Measurements from ENCODE around the gene MDM4.

The MDM4 gene

DNA sequence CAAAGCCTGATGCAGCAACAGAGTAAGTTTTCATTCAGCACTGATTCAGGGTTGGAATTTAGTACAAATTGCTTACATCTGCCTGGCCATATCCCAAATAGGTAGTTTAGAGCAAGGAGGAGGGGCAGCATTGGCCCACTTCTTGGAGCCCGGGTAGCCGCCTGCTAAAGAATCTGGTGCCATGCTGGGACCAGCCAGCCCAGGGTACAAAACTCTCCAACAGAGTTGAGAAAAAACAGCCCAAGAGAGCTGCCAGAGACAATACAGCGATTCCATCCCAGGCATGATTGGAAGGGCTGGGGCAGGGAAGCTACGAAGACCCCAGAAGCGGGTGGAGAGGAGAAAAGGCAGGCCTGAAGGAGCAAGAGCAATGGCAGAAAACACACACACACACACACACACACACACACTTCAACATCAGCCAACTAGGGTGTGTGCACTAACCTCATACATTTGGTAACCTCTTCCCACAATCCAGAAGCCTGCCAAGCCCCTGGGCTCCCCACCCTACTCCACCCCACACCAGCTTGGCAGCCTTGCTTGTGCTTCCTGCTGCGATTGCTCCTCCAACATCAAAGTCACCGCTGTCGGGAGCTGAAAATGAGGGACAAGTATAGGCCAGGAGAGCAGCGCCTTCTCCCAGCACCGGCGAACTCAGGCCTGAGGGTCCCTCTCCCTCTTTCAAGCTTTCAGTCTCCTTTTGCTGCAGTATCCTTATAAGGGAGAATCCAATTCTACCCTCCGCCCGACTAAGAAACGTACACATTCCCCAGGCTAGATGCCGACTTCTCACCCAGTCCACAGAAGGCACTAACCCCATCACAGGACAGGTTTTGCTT, 22.8 kb upstream of the MDM4 start:
- DNase-seq (ENCODE audit: low spot score) = no peak

DNA sequence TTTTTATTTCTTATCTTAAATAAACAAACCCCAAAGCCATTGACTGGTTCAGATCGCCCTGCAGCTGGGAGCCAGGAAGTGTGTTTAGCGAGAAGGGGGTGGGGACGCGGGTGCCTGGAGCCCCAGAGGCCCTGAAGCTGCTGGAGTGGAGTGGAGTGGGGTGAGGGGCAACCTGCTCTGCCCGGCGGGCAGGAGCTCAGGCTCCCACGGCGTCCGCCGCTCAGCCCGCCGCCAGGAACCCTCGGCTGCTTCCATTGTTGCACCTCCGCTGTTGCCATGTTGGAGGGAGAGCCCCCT, 22.3 kb upstream of the MDM4 start:
- peak; percentile 68 for DNase-seq (ENCODE audit: low spot score)

DNA sequence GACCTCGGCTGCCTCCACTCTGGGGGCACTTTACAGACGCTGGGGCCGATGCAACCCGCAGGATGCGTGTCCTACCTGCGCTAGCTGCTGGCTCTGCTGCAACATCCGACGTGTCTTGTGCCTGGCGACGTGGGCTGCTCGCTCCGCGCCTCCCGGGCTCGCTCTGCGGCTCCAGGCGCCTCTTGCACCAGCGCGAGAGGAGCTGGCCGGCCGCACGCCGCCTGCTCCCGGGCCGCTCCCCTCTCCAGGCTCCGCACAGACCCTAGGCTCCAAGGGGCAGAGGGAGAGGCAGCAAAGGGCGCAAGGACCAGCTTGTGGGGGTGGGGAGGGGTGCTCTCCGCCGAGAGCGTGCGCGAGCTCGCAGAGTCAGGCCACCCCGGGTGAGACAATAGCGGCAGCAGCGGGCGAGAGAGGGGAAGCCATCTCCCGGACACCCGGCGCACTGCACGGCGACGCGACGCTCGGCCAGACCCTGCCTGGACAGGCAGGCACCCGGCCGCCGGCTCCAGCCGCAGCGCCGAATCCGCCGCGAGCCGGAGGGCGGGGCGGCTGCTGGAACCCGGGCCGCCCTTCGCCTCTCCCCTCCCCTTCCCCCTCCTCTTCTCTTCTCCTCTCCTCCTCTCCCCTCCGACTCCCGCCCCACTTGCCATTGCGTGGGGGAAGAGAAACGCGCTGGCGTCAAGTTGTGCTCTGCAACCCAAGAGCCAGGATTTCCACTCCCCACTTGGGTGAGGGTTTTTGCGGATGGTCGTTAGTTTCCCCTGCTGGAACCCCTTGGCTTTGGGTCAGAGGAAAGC, 21.7 kb upstream of the MDM4 start, which contains the start of gene PIK3C2B:
PIK3C2B (minus strand) TSS at position 525 of the 797 bp plus-strand sequence. CDS start 25,003 bp downstream, outside the sequence.
- peak; percentile 87 for DNase-seq (ENCODE audit: low spot score)

DNA sequence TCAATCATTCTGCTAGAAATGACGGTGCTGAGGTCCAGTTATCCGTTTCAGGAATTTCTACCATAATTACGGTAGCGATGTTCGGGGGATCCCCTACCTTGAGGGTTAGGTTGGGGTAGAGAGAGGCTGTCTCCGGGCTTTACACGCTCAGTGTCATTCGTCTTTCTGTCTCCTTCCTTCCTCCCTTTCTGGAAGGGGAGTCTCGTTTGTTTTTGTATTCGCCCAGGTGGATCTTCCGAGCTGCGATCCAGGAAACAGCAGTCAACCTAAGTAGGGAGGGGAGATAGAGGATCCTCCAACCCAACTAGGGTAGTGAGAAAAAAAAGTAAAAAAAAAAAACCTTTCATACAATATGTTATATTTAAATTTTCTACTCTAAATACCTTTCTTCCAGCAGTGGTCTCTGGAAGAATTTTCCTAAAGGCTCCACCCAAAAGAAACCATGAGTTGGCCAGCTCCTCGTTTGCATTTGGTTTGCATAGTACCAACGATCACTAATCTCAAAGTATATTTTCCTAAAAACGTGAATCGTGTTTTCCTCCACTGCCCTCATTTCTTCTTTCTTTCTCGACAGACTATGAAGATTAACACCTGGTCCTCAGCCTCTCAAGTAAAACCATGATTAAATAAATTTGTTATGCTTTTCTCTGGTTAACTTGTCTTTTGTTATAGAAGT, 21.0 kb upstream of the MDM4 start:
- peak; percentile 86 for DNase-seq (ENCODE audit: low spot score)

- peak; percentile 79 for DNase-seq (ENCODE audit: low spot score)
Measured at GRCh38 chr1:204495777-204496176, 20.4 kb upstream of the MDM4 start.

DNA sequence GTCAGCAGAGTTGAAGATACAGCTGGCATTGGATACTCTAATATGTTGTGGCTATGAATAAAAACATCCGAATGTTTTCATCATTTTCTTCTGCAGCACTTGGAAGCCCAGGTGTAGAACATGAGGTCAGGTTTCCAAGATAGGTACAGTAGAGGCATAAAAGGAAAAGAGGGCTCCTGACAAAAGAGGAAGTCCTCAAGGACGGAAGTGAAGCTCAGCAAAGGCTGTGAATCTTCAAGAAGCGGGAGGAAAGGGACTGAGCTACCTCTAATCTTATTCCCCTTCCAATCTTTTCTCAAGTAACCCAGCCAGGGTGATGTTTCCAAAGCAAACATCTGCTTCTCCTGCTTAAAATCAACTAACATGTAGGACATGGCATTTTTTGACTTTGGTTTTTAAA, 17.2 kb upstream of the MDM4 start:
- peak; percentile 55 for DNase-seq (ENCODE audit: low spot score)

DNA sequence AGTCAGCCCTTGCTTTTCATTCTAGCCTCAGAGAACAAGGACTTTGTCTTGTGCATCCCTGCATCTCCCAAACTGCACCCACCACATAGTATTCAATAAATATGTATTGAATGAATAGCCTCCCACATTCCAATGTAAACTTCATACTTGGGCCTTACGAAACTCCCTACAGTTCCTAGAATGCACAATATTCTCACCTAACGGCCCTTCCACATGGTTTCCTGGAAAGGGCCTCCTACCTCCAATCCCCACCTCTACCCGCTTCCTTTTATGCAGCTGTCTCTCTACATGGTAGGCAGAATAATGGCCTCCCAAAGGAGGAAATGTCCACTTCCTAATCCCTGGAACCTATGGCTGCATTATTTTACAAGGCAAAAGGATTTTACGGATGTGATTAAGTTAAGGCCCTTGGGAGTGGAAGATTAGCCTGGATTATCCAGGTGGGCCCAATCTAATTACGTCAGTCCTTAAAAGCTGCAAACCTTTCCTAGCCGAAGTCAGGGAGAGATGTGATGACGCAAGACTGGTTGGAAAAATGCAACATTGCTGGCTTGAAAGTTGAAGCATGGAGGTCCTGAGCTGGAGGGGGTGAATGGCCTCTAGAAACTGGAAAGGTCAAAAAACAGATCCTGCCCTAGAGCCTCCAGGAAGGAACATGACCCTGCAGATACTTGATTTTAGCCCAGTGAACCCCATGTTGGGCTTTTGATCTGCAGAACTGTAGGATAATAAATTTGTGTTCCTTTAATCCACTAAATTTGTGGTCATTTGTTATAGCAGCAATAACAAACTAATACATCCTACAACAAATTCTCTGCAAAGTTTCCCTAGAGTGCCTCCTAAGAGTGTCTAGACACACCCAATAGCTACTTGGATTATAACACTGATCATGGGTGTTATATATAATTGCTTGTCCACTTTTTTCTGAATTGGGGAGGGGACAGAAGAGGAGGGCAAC, 16.4 kb upstream of the MDM4 start:
- DNase-seq (ENCODE audit: low spot score) = no peak

DNA sequence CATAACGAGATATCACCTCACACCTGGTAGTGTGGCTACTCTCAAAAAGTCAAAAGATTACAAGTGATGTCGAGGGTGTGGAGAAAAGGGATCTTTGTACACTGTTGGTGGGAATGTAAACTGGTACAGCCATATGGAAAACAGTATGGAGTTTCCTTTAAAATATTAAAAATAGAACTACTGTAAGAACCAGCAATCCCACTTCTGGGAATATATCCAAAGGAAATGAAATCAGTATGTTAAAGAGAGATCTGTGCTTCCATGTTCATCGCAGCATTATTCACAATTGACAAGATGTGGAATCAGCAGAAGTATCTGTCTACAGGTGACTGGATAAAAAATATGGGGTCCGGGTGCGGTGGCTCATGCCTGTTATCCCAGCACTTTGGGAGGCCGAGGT, 14.0 kb upstream of the MDM4 start:
- no peak for DNase-seq (ENCODE audit: low spot score)

DNA sequence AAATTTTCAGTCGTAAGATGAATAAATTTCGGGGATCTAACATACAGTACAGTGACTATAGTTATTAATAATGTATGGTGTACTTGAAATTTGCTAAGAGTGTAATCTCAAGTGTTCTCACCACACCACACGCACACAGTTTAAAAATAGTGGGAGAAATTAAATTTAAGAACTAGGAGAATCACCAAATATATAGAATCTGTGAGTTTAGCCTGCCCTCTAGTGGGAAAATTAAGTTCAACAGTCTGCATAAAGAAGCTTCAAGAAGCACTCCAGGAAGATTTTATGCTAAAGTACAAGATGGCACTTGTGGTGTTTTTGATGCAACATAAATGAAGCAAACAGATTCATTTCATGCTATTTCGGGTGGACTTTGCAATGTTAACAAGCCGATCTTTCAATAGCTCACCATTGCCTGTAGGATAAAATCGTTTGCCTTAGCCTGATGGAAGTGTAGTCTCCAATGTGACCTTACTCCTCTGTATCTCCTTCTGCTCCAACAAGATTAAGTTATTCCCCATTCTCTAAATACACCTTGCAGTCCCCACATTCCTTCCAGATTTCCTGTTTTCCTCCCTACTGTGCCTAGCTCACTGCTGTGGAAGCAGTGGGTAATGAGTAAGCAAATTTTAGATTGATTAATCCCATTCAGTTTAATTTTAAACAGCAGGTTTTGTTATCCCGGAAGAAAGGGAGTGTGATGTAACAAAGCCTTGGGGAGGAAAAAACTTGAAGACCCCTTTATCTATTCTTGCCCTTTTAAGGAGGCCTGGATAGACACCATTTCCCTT, 12.9 kb upstream of the MDM4 start:
- DNase-seq (ENCODE audit: low spot score) = peak; percentile 91

DNA sequence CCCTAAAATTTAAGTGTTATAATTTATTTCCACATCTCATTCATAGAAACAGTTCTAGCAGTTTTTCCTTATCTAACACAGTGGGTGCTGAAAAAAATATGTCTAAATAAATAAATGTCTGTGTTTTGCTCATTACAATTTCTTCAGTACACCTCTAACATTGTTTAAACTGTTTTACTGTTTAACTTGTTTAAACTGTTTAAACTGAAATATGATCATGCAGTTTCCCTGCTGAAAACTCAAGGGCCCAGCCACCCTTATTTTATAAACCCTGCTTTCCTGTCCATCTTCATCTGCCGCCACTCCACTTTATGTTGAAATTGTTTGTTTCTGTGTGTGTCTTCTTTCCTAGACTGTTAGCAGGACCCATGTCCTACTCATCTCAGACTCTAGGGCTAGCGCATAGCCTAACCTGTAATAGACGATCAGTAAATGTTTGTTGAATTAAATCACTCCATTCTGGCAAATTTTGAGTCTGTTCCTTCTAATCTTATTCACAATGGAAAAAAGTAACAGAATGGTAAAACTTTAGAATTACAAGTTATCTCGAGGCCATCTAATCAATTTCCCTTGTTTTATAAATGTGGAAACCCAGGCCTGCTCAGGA, 12.2 kb upstream of the MDM4 start:
- DNase-seq (ENCODE audit: low spot score) = no peak

DNA sequence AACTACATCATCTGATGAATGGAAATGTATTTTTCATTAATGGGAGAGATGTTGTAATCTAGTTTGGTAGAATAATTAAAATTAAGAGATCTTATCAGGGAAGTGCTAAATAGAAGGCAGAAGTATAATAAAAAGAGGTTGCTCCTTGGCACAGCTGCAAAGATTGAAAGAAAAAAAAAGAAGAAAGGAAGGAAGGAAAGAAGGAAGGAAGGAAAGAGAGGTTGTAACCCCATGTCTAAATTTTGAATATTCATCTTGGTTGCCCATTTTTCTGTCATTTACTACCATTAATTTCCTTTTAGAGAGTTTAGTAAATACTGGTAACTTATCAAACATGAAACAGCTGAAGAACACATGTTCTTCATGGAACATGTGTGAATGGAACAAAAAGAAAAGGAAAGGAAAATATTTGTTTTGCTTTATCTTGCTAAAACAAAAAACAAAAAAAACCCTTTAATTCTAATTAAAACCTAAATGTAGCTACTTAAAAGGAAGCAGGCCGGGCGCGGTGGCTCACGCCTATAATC, 10.5 kb upstream of the MDM4 start:
- no peak for DNase-seq (ENCODE audit: low spot score)

DNA sequence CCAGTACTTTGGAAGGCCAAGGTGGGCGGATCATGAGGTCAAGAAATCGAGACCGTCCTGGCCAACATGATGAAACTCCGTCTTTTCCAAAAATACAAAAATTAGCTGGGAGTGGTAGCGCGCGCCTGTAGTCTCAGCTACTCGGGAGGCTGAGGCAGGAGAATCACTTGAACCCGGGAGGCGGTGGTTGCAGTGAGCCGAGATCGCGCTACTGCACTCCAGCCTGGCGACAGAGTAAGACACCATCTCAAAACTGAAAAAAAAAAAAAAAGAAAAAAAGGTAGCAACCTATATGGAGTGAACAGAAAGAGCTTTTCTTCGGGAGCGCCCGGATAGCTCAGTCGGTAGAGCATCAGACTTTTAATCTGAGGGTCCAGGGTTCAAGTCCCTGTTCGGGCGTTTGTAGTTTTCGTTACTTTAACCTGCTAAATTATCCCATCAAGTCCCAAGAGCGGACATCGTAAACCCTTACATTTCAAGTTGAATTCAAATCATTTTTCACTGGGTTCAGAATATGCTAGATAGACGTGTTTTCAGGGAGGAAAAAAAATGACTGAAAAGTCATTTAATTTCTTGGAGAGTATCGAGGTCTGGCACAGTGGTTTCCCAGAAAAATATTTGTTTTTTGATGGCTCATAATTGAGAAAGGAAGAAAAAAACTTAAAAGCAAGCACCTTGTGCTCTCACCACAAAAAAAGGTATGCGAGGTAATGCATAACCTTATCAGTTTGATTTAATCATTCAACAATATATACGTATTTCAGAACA, 9.8 kb upstream of the MDM4 start:
- peak; percentile 96 for DNase-seq (ENCODE audit: low spot score)

- DNase-seq (ENCODE audit: low spot score) = peak; percentile 98
Measured at GRCh38 chr1:204506969-204507316, 9.3 kb upstream of the MDM4 start.

- DNase-seq (ENCODE audit: low spot score) = no peak
Measured at GRCh38 chr1:204507317-204508105, 8.7 kb upstream of the MDM4 start.

- DNase-seq (ENCODE audit: low spot score) = no peak
Measured at GRCh38 chr1:204509186-204509635, 7.0 kb upstream of the MDM4 start.

GRCh38 chr1:204511366-204511765, 4.8 kb upstream of the MDM4 start:
- DNase-seq (ENCODE audit: low spot score) = peak; percentile 51

DNA sequence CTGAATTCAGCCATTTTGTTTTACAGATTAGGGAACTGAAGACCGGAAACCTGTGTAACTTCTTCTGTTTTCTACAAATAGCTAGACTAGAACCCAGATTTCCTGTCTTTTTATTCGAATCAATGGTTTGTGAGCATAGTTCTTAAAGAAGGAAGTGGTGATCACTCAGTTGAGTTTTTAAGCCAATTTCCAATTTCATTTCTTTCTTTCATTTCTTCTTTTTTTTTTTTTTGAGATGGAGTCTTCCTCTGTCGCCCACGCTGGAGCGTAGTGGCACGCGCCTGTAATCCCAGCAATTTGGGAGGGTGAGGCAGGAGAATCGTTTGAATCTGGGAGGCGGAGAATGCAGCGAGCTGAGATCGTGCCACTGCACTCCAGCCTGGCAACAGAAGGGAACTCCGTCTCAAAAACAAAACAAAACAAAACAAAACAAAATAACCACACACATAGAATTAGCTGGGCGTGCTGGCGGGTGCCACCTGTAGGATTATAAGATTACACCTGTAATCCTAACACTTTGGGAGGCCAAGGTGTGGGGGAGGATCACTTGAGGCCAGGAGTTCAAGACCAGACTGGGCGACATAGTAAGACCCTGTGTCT, 3.0 kb upstream of the MDM4 start:
- DNase-seq (ENCODE audit: low spot score) = peak; percentile 91

DNA sequence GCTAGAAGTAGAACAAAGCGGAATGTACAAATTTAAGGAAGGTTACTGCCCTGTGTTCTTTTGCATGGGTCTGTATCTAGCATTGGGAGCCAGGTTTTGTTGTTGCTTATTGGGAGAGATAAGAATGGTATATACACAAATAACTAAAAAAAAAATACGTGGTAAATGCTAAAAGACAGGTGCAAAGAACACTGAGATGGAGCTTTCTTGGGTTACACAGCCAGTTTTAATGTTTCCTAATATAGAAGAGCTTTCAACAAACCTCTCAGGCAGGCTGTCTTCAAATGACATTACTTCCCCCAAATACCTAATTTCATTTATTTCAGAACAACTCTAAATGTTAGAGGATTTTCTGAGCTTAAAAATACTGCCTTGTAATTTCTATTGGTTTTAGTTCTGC, 1.4 kb upstream of the MDM4 start:
- peak; percentile 64 for DNase-seq (ENCODE audit: low spot score)

All from NAMALWA (cell line).